DMS153 treated with DMSO at 0.1 percent for 48 hours (cell line): ENCODE measurements around the gene KIF21B.

ENCODE experiments used
- DNase-seq: peaks from one replicate; lab custom pipeline; 2025; ENCODE audit not compliant: unreplicated experiment; lab: John Stamatoyannopoulos, UW

The KIF21B gene, protein sequence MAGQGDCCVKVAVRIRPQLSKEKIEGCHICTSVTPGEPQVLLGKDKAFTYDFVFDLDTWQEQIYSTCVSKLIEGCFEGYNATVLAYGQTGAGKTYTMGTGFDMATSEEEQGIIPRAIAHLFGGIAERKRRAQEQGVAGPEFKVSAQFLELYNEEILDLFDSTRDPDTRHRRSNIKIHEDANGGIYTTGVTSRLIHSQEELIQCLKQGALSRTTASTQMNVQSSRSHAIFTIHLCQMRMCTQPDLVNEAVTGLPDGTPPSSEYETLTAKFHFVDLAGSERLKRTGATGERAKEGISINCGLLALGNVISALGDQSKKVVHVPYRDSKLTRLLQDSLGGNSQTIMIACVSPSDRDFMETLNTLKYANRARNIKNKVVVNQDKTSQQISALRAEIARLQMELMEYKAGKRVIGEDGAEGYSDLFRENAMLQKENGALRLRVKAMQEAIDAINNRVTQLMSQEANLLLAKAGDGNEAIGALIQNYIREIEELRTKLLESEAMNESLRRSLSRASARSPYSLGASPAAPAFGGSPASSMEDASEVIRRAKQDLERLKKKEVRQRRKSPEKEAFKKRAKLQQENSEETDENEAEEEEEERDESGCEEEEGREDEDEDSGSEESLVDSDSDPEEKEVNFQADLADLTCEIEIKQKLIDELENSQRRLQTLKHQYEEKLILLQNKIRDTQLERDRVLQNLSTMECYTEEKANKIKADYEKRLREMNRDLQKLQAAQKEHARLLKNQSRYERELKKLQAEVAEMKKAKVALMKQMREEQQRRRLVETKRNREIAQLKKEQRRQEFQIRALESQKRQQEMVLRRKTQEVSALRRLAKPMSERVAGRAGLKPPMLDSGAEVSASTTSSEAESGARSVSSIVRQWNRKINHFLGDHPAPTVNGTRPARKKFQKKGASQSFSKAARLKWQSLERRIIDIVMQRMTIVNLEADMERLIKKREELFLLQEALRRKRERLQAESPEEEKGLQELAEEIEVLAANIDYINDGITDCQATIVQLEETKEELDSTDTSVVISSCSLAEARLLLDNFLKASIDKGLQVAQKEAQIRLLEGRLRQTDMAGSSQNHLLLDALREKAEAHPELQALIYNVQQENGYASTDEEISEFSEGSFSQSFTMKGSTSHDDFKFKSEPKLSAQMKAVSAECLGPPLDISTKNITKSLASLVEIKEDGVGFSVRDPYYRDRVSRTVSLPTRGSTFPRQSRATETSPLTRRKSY (N-terminal part only)

DNA sequence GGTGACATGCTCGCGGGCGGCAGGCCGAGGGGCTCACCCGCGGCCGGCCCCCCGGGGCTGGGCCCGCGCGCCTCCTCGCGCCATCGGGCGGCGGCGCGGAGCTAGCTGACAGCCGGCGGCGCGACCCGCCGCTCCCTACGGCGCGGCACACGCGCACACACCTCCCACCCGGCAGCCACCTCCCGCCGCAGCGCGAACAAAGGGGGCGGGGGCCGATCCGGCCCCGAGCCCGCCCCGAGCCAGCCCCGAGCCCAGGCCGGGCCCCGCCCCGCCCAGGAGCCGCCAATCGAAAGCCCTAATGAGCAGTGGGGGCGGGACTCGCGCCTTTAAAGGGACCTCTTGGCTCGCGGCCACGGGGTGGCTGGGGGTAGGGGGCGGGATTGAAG lies at the start of gene KIF21B:
Gene KIF21B, minus strand, starts transcription at position 198 of the 386 bp plus-strand sequence. CDS start 331 bp downstream, outside the sequence.
- peak; percentile 80 for DNase-seq

DNA sequence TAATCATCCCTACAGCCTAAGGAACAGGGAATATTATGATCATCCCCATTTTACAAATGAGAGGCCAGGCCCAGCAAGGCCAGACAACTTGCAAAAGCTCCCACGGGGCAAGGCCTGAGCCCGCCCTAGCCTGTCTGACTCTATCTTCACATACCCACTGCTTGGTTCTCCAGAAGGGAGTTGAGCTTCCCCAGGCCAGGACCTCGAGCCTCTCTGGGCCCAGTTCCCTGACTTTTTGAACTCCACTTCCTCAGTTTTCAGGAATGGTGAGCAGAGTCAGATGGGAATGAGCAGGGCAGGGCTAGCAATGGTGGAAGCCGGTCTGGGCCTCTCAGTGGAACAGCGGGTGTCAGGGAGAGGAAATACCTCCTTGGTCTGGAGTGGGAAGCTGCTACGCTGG lies 49.4 kb upstream of the KIF21B start:
- DNase-seq = no peak

DNA sequence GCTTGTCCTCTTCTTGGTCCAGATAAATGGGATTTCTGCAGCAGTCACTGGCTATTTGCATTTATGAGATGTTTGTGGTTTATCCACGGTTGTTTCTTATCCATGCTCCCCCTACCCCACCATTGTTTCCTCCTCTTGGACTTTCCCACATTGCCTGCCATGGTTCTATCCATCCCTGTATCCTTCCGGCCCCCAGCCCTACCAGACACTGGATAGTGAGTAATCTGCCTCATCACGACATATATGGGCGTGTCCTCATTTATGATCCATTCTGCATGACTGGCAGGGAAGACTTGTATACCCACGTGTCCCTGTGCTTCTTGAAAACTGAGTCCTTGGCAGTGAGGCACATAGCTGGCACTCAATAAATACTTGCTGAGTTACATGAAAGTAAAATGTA lies 48.6 kb upstream of the KIF21B start:
- DNase-seq = no peak

DNA sequence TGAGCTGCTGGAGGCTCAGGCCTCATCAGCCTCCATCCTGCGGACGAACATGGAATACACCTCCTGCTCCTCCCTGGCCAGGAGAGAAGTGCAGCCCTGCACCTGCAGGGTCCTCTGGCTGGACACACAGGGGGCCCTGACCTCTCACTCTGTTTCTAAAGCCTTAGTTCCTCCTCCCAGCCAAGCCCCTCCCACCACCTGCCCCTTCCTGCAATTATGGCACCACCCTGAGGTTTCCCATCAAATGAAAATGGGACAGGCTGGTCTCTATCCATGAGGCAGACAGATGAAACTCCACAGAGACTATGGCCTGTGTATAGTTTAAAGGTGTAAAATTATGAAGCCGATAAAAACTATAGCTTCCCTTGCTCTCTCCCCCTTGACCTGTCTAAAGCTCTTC lies 46.1 kb upstream of the KIF21B start:
- DNase-seq = no peak

DNA sequence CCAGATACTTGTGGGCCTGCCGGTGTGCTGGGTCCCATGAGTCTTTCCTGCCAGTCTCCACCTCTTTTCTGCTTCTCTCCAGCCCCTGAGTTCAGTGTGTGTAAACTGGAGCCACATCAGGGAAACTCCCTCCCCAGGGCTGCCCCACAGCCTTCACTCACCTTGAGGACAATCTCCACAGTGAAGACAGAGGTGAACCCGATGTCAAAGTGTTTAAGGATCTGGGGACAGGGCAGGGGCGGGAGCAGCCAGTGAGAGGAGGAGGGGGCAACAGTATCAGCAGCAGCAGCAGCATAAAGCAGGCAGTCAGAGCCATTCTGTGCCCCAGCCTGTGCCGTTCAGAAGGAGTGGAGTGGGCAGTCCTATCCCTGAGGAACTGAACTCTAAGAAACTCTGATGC lies 45.5 kb upstream of the KIF21B start:
- DNase-seq = no peak

DNA sequence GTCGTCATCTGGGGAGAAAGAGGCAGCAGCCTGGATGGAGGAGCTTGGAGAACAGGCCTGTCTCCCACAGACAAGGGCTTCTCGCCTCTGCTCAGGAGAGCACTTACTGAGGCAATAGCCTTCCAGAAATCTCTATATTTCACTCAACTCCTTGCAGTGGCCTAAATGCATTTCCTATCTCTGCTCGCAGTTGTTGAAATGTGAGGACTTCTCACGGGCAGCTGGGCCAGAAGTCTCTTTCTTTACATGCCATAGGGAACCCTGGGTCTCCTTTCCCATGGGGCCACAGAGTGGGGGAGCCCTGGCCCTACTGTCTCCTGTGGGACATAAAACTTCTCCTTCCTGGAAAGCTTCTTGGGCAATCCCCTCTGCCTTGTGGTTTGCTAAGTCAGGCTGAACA lies 43.5 kb upstream of the KIF21B start:
- no peak for DNase-seq

DNA sequence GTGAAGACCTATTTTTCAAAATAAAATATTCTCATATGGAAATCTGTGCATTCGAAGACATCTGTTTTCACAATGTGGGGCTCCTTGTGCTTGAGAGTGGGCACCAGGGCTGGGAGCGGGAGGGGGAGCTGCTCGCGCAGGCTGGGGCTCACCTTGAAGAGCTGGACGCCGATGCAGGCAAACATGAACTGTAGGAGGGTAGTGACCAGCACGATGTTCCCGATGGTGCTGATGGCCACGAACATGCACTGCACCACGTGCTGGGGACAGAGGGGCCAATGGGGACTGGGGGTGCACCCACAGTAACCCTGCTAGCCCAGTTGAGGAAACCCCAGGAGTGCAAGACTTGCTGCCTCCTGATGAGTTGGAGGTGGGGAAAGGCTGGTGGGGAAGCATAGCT lies 42.2 kb upstream of the KIF21B start:
- DNase-seq = no peak

DNA sequence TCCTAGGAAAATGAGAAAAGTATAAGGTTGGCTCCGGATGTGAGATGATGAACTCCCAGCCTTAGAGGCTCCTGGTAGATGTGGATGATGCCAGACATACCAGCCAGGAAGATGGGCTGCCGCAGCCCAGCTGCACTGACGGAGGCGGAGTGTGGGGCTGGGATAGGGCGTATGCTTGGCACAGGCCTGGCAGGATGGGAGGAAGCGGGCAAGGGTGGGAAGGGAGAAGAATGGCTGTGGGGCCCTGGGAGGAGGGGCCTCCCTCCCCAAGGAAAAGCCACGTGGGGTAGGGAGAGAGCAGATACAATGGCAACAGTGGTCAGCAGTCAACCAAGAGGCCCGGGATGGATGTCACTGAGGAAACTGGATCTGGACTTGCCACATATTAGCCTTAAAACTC lies 41.3 kb upstream of the KIF21B start:
- DNase-seq = no peak

DNA sequence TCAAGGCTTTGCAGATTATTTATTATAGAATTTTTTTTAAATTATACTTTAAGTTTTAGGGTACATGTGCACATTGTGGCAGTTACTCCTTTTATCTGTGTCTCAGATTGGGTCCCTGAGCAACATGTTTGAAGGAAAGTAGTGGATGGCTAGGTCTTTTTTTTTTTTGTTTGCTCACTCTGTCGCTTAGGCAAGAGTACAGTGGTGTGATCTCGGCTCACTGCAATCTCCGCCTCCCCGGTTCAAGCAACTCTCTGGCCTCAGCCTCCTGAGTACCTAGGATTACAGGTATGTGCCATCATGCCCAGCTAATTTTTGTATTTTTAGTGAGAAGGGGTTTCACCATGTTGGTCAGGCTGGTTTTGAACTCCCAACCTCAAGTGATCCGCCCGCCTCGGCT lies 39.6 kb upstream of the KIF21B start:
- no peak for DNase-seq

DNA sequence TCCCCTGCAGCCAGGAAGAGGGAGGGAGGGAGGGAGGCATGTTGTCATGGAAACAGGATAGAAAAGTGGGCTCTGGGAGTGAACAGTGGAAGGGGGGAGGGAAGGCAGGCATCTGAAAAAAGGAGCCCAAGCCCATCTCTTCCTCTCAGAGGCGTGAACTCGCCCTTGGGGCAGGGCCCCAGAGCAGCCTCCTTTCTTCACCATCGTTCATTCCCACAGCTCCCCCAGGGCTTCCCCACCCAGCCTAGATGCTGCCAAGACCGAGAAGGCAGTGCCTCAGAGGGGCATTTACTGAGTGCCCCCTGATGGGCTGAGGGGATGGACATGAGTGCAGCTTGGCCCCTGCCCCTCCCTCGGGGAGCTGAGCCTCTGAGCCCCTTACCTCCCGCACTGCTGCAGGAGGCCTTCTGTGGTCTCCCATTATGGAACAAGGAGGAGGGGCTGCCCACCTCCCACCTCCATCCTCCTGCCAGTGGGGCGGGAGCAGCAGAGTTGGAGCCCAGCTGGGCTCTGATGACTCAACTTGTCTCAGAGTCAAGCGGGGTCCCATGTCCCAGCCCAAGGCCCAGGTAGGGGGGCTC lies 39.1 kb upstream of the KIF21B start:
- DNase-seq = no peak

DNA sequence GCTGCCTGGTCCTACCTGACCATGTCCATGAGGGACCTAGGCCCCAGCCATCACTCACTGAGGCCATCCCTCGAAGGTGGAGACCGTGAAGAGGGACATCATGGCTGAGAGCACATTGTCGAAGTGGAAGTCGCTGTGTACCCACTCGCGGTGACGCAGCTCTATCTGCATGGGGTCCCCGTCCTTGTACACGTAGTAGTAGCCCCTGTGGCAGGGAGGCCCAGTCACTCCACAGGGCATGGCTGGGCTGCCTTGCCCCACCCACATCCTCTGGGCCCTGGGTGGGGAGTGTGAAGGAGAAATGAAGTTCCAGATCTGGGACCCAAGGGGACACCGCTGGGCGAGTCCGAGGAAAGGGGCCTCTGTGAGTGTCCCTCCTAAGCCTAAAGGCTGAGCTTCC lies 38.4 kb upstream of the KIF21B start:
- no peak for DNase-seq

DNA sequence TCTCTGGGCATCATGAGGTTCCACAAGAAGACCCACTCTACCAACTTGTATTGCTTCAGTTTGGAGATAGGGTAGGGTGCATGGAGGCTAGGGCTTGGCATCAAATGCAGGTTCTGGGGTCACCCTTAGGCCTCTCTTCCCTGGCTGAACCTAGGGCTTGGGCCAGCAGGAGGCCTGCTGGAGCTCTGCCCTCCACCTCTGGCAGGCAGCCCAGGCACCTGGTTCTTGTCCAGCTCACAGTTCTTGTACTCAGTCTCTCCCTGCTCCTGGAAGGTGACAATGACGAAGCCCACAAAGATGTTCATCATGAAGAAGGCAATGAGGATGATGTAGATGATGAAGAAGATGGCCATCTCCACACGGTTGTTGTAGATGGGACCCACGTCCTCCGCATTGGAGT lies 37.5 kb upstream of the KIF21B start:
- DNase-seq = no peak

DNA sequence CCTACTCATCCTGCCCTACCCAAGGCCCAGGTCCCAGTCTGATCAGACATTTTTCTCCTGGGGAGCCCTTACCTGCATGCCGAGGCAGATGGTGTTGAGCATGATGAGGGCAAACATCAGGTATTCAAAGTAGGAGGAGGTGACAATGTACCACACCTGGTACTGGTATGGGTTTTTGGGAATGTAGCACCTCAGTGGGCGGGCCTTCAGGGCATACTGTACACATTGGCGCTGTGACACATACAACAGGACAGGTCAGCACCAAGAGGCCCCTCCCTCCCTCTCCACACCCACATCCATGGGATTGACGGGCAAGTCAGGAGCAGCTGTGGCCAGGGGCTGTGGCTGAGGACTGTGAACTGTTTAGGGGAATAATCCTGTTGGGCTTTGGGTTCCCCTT lies 37.1 kb upstream of the KIF21B start:
- no peak for DNase-seq

DNA sequence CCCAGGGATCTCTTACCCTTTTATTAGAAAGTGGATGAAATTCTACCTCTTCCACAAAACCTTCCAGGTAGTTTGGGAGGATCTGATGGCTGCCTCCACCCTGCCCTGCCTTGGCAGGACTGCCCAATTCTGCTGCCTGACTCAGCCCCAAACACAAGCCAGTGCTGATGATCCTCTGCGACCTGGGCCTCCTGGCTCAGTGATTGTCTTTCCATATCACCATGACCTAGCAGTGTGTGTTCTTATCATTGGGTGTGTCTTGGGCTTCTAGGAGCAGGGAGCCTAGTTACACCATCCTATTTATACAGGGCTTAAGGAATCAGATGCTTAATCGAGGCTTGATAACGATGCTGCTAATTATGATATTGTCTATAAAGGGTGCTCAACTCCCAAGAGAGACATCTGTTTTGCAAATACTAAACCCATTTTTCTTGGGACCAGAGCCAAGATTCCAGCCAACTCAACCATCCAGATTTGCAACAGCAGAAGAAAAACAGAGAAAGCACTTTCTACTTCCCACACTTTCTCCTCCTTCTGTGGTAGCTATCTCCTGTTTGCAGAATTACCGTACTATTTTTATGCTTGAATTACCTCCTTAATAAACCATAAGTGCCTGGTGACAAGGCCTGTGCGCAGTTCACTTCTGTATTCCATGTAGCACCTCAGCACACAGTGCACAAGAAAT lies 36.5 kb upstream of the KIF21B start:
- no peak for DNase-seq

DNA sequence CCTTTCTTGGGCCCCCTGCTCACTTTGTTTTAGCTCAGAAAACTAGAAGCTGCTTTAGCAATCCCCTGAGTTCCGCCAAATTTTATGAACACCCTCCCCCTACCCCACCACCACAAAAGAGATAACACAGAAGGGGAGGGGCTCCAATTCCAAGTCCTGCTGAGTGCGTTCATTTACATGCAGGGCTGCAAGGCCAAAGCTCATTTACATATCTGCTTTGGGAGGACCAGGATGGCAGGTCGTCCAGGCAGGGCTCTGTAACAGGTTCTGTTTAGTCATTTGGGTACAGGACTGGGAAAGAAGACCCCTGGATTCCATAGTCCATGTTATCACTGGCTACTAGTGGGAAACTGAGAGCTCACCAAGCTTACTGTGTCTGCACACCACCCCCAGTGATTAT lies 35.9 kb upstream of the KIF21B start:
- DNase-seq = no peak

DNA sequence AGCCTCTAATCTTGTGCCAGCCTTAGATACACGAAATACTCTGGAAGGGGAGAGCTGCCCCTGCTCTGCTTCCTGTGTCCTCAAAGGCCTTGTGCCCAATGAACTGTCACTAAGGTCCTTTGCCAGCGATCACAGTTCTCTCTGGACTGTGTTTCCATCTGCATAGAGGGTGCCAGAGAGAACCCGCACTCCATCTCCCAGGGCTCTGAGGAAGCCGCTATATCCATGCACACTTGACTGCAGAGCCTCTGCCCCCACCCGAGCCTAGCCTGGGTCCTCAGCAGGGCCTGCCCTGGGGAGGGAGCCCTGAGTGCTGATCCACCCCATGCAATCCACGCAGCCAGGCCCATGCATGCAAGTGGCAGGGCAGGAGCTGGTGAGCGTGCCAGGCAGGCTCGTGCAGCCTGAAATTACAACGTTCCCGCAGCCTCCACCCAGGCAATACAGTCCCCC lies 30.6 kb upstream of the KIF21B start:
- no peak for DNase-seq

DNA sequence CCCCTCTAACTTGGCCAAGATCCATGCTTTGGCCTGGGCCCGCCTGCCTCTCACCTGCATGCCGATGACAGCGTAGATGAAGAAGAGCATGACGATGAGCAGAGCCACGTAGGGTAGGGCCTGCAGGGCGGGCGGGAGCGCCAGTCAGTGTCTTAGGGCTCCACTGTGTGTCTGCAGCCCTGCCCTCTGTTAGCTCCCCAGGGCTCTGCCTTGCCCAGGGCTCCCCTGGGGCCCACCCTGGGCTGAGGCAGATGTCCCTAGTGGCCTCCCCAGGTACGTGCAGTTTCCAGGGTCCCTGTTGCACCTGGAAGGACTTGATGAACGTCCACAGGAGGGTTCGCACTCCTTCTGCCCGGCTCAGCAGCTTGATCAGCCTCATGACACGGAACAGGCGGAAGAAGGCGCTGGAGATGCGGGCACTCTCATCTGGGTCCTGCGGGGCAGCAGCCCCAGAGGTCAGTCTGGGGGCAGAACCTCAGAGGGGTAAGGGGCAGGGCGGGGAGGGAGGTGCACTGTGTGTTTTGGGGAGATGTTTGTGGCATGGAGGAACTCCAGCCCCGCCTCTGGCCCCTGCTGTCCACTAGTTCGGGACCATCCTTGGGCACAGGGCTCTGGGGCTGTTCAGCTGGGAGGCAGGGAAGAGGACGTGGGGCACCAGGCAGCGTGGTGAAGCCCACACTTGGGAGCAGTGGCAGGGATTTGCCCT lies 29.8 kb upstream of the KIF21B start:
- no peak for DNase-seq

DNA sequence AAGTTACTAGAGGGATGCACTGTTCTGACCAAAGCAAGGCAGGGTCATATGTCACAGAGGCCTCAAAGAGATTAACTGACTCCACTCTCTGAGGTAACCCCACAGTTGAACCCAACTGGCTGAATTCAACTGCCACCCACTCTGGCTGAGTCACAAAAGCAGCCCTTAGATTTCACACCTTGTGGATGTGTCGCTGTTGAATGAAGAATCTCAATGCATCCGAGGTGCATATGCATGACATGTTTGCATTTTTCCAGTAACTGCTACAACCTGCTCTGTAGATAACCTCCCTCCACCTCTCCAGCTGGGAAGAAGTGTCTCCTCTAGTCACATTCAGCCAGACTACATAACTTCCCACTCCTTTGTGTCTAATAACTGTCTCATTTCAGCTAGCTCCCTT lies 27.9 kb upstream of the KIF21B start:
- no peak for DNase-seq

DNA sequence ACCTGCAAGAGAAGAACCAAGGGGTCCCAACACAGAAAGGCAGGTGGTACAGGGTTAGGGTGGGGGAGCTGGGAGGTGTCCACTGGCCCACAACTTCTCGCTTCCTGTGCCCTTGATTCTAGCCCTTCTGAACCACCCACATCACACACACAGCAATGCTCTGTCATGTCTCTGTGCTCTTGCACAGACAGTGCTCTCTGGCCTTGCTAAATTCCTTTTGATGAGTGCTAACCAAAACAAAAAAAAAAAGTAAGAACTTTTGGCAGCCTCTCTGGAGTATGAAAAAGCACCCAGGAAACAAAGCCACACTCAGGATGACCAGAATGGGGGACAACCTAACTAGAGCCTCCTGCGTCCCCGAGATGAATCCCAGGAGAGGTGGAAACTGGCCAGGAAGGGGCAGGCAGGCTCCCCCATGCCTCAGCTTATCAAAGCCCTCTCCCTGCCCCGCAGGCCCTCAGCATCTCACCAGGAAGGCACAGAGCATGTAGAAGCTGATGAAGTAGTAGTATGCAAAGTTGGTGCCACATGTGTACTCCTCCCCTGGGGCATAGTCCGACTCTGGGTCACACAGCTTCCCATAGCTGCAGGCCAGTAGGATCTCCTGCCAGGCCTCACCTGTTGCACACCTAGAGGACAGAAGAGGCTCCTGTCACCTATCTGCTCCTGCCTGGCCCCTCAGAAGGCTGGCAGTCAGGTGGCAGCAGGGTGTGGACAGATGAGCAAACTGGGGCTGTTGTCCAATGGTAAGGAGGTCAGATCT lies 27.2 kb upstream of the KIF21B start:
- DNase-seq = no peak
